Measurements from ENCODE around the gene TMEM260.
"Not testable (repeated sequence)": the region's sequence is repeated elsewhere in the genome, so short reads cannot be mapped to it uniquely, and the experiment has no call there.

Gene TMEM260

GRCh38 chr14:56676042-56676441 is 96.4 kb downstream of the TMEM260 start:
- DNase-seq = no peak

- DNase-seq = no peak
Measured at GRCh38 chr14:56678838-56679237, 99.2 kb downstream of the TMEM260 start.

GRCh38 chr14:56686416-56686815 is 106.8 kb downstream of the TMEM260 start:
- no peak for DNase-seq

DNA sequence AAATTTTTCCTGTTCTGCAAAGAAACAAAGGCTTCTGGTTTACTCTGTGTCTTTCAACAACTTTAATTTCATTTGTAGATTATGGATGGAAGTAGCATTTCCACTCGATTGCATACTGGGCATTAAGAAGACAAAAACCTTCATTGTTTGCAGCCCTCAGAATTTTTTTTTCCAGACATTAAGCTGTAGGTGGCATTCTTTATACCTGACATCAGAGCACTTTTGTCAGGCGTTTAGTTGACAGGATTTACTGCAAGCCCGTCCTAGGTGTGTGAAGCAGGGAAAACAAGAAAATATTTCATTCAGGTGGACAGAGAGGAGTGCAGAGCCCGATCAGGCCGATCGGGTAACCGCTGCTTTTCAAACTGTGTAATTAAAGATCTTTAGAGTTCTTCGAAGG is 107.5 kb downstream of the TMEM260 start:
- DNase-seq = no peak

DNA sequence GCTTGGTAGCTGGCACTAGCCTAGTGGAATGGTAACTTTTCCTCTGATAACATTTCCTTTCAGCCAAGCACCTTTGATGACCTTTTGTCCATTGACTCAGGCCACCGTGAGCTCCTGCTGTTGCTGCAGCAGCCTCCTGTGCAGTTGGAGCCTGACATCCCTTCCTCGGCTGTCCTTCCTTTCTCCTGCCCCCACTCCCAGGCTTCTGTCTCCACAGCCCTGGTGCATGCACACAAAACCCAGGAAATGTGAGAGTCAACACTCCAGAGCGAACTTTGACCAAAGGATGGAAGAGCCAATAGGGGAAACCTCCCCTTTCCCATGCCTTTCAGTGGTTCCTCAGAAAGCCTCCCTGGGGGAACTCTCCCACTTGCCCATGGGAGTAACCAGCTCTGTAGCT is 115.0 kb downstream of the TMEM260 start:
- DNase-seq = no peak

- DNase-seq = not testable (repeated sequence)
Measured at GRCh38 chr14:56695216-56695615, 115.6 kb downstream of the TMEM260 start.
